IPS-NIHi7 (cell line): ENCODE results near the gene CDH15.

Experiments
- DNase-seq: peaks from one replicate; pipeline ENCODE4 v3.0.0; 2012; ENCODE audit warnings: mixed read lengths; ENCODE audit errors: extremely low spot score

CDH15 gene

GRCh38 chr16:89171216-89172170 lies at the start of gene CDH15:
Gene CDH15, plus strand, starts transcription at chr16:89171748. Its CDS starts 84 bp downstream, at chr16:89171832.
- DNase-seq, result peak; percentile 99

GRCh38 chr16:89122322-89122851 lies 49.2 kb upstream of the CDH15 start:
- DNase-seq, result no peak

GRCh38 chr16:89123001-89123830 lies 48.3 kb upstream of the CDH15 start:
- no peak for DNase-seq

GRCh38 chr16:89123831-89124100 lies 47.8 kb upstream of the CDH15 start:
- no peak for DNase-seq

GRCh38 chr16:89129378-89129777 lies 42.2 kb upstream of the CDH15 start:
- DNase-seq, result no peak

GRCh38 chr16:89130448-89130847 lies 41.1 kb upstream of the CDH15 start:
- DNase-seq, result no peak

- no peak for DNase-seq
Observed at GRCh38 chr16:89131783-89132182, 39.8 kb upstream of the CDH15 start.

- no peak for DNase-seq
Observed at GRCh38 chr16:89132194-89133005, 39.1 kb upstream of the CDH15 start.

- no peak for DNase-seq
Observed at GRCh38 chr16:89133457-89134127, 38.0 kb upstream of the CDH15 start.

GRCh38 chr16:89134269-89134668 lies 37.3 kb upstream of the CDH15 start:
- DNase-seq, result no peak

- DNase-seq, result no peak
Observed at GRCh38 chr16:89135166-89135565, 36.4 kb upstream of the CDH15 start.

GRCh38 chr16:89135971-89136765 lies 35.4 kb upstream of the CDH15 start:
- DNase-seq, result no peak

GRCh38 chr16:89136931-89137330 lies 34.6 kb upstream of the CDH15 start:
- no peak for DNase-seq

GRCh38 chr16:89137666-89138512 lies 33.7 kb upstream of the CDH15 start:
- DNase-seq, result no peak

- DNase-seq, result no peak
Observed at GRCh38 chr16:89138513-89138795, 33.1 kb upstream of the CDH15 start.

- no peak for DNase-seq
Observed at GRCh38 chr16:89138843-89139520, 32.6 kb upstream of the CDH15 start.

- no peak for DNase-seq
Observed at GRCh38 chr16:89139907-89140361, 31.6 kb upstream of the CDH15 start.

GRCh38 chr16:89140401-89140800 lies 31.1 kb upstream of the CDH15 start:
- no peak for DNase-seq
